ENCODE results near the gene KRTAP10-5. TPM values are rescaled to one million over a fixed set of nuclear protein-coding genes. Genes with fewer than 3 reads are reported as not detected.

KRTAP10-5 gene
- total and polyA plus RNA-seq, 9 of the 15 experiments (the other 6 are each of a cell fraction or from before 2014, with no cell fraction given): not detected

GRCh38 chr21:44593598-44594405 is 13.4 kb upstream of the KRTAP10-5 start (continued):
- no peak for TF ChIP-seq ARID4B (CRISPR knock-in tag; IDR thresholded peaks at IDR 0.05)
- TF ChIP-seq ARNT (IDR thresholded peaks at IDR 0.05): peak in 1 of 2 experiments; percentile 74; a peak in 2 of 4 replicates
- peak; percentile 39 for TF ChIP-seq KAT2B (IDR thresholded peaks at IDR 0.05; ENCODE audit: low read depth, low read length)
- TF ChIP-seq, protein P1, sequence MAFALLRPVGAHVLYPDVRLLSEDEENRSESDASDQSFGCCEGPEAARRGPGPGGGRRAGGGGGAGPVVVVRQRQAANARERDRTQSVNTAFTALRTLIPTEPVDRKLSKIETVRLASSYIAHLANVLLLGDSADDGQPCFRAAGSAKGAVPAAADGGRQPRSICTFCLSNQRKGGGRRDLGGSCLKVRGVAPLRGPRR (CRISPR knock-in tag; IDR thresholded peaks at IDR 0.05): no peak
- TF ChIP-seq BCLAF1 (IDR thresholded peaks at IDR 0.05; ENCODE audit: borderline replicate concordance in 1 of 2, control insufficient read depth in 1 of 2, low read depth in 2 of 2, low read length in 1 of 2): no peak
- TF ChIP-seq ZBTB8A (IDR thresholded peaks at IDR 0.05; ENCODE audit: partially characterized antibody): no peak
- TF ChIP-seq ZNF274 (IDR thresholded peaks at IDR 0.05; ENCODE audit: borderline replicate concordance, low read depth, low read length): no peak
- peak; percentile 90 for TF ChIP-seq SOX6 (IDR thresholded peaks at IDR 0.05)
- TF ChIP-seq TAL1 (IDR thresholded peaks at IDR 0.05): peak; percentile 96
- TF ChIP-seq GMEB1 (CRISPR knock-in tag; IDR thresholded peaks at IDR 0.05): no peak
- TF ChIP-seq, protein P2, sequence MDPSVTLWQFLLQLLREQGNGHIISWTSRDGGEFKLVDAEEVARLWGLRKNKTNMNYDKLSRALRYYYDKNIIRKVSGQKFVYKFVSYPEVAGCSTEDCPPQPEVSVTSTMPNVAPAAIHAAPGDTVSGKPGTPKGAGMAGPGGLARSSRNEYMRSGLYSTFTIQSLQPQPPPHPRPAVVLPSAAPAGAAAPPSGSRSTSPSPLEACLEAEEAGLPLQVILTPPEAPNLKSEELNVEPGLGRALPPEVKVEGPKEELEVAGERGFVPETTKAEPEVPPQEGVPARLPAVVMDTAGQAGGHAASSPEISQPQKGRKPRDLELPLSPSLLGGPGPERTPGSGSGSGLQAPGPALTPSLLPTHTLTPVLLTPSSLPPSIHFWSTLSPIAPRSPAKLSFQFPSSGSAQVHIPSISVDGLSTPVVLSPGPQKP (CRISPR knock-in tag; IDR thresholded peaks at IDR 0.05): no peak
- TF ChIP-seq PHF21A (IDR thresholded peaks at IDR 0.05; ENCODE audit: borderline replicate concordance, low read depth): no peak
- TF ChIP-seq ZNF41 (CRISPR knock-in tag; conservative IDR thresholded peaks at IDR 0.05): no peak
- TF ChIP-seq MTF1 (CRISPR knock-in tag; IDR thresholded peaks at IDR 0.05; ENCODE audit: borderline replicate concordance): no peak
- TF ChIP-seq ZNF24 (IDR thresholded peaks at IDR 0.05): 0 out of 2 replicates have a peak, but pooled peaks have one; percentile 34
- no peak for TF ChIP-seq ZFP30 (CRISPR knock-in tag; IDR thresholded peaks at IDR 0.05; ENCODE audit: borderline replicate concordance)
